GM23338 (cell line): ENCODE results near the gene SVIL.

Experiments used
- CREB1 ChIP-seq: fragments of 250-450 bp; sonication (Bioruptor Pico); IDR thresholded peaks from 2 replicates; pipeline ENCODE4 v1.5.0; 2020; ENCODE audit warnings: low read depth, mild to moderate bottlenecking, moderate library complexity
- CTCF ChIP-seq, 2 experiments: fragments of 200-600 bp in 1 of 2; sonication (generic) in 1 of 2; conservative IDR thresholded peaks; 2 replicates each; pipeline versions ENCODE4 v1.5.1 to v1.6.1; 2016 to 2017; ENCODE audit warnings: antibody characterized with exemption in 2 of 2, low read depth in 2 of 2, mild to moderate bottlenecking in 2 of 2, moderate library complexity in 1 of 2
- EZH2 ChIP-seq: fragments of 200-600 bp; sonication (generic); IDR thresholded peaks from one replicate; pipeline ENCODE4 v1.8.0; 2017; ENCODE audit warnings: antibody characterized with exemption, mild to moderate bottlenecking, low read depth; ENCODE audit not compliant: unreplicated experiment
- EZH2phosphoT487 ChIP-seq: fragments of 200-600 bp; sonication (generic); IDR thresholded peaks from one replicate; pipeline ENCODE4 v1.8.1; 2018; ENCODE audit warnings: antibody characterized with exemption; ENCODE audit not compliant: unreplicated experiment
- NANOG ChIP-seq: IDR thresholded peaks from 2 replicates; pipeline ENCODE4 v1.6.1; 2016; ENCODE audit warnings: antibody characterized with exemption, borderline replicate concordance
- POLR2AphosphoS5 ChIP-seq: IDR thresholded peaks from 2 replicates; pipeline ENCODE4 v1.6.1; 2016; ENCODE audit warnings: antibody characterized with exemption, low read depth
- REST ChIP-seq: IDR thresholded peaks from one replicate; pipeline ENCODE4 v1.6.1; 2018; ENCODE audit warnings: antibody characterized with exemption; ENCODE audit not compliant: unreplicated experiment
- STAT1 ChIP-seq: IDR thresholded peaks from one replicate; pipeline ENCODE4 v1.6.1; 2016; ENCODE audit warnings: antibody characterized with exemption; ENCODE audit not compliant: unreplicated experiment
- ZNF114 ChIP-seq: fragments of 250-450 bp; sonication (Bioruptor Pico); IDR thresholded peaks from 2 replicates; pipeline ENCODE4 v1.5.0; 2020; ENCODE audit warnings: mild to moderate bottlenecking, moderate library complexity
- ZNF331 ChIP-seq: fragments of 250-450 bp; sonication (Bioruptor Pico); IDR thresholded peaks from 2 replicates; pipeline ENCODE4 v1.5.0; 2020; ENCODE audit warnings: low read depth, mild to moderate bottlenecking, moderate library complexity
- ZNF462 ChIP-seq: fragments of 250-450 bp; sonication (Bioruptor Pico); IDR thresholded peaks from 2 replicates; pipeline ENCODE4 v1.5.0; 2020; ENCODE audit warnings: mild to moderate bottlenecking, moderate library complexity

- no peak for TF ChIP-seq EZH2
- no peak for TF ChIP-seq CTCF (conservative IDR thresholded peaks at IDR 0.05; ENCODE audit: low read depth in 2 of 2)
- TF ChIP-seq NANOG: no peak
- TF ChIP-seq POLR2AphosphoS5: no peak
- TF ChIP-seq ZNF462 (CRISPR knock-in tag): no peak
- no peak for TF ChIP-seq EZH2phosphoT487
- no peak for TF ChIP-seq REST
- TF ChIP-seq STAT1: no peak
- no peak for TF ChIP-seq CREB1 (CRISPR knock-in tag)
- TF ChIP-seq ZNF331 (CRISPR knock-in tag): no peak
- no peak for TF ChIP-seq ZNF114 (CRISPR knock-in tag)
Observed at GRCh38 chr10:29555746-29556481, 78.9 kb downstream of the SVIL start.
